GM21423 (cell line): ENCODE data around the gene MYBPC1.
"Not testable (repeated sequence)": the region's sequence is repeated elsewhere in the genome, so short reads cannot be mapped to it uniquely, and the experiment has no call there.

Source experiments
- ATAC-seq: cut with Tn5 transposase; IDR thresholded peaks from one replicate; pipeline ENCODE4 v1.9.1; 2021; ENCODE audit warnings: mild to moderate bottlenecking, moderate library complexity; ENCODE audit not compliant: unreplicated experiment

The MYBPC1 gene

DNA sequence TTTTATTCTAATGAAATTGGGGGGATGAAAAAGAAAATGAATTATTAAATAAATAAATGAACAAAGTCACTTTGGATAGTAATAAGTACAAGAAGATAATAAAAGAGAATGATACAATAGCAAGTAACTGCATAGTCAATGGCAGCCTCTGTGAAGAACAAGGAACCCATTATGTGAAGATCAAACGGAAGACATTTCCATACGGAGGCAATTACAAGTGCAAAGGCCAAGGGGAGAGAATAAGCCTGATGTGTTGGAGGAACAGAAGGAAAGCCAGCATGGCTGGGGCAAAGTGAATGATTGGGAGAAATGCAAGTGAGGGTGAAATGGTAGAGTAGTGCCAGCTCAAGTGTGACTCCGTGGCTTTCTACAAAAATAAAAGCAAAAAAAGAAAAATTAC is 58.7 kb downstream of the MYBPC1 start:
- ATAC-seq, result no peak

DNA sequence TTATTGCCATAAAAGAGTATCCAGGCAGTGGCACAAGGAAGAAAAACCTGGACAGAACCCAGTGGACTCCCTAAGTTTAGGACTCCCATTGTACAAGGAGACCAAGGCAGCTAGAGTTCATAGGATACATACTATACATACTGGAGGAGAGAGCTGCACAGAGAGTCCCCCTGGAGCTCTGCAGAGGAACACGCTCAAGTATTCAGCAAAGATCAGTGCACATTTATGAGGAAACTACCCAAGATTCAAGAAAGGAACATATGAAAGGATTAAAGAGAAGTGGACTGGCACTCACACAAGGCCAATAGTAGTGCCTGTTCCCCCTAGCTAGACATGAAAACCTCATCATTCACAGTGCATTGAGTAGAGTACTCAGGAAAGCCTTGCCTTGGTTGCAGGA is 59.7 kb downstream of the MYBPC1 start:
- ATAC-seq, result no peak

DNA sequence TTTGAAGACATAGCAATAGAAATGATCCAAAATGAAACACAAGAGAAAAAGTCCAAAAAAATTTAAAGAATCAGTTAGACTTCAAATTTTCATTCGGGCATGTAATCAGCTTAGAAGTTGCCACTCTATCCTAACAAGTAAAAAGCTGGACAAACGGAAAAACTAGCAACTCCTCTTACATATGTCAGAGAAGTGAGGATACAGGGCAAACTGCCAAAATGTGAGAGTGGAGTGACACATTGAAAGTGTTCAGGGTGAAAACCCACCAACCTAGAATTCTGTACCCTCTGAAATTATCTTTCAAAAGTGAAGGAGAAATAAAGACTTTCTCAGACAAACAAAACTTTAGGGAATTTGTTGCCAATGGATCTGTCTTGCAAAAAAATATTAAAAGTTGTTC is 60.6 kb downstream of the MYBPC1 start:
- no peak for ATAC-seq

DNA sequence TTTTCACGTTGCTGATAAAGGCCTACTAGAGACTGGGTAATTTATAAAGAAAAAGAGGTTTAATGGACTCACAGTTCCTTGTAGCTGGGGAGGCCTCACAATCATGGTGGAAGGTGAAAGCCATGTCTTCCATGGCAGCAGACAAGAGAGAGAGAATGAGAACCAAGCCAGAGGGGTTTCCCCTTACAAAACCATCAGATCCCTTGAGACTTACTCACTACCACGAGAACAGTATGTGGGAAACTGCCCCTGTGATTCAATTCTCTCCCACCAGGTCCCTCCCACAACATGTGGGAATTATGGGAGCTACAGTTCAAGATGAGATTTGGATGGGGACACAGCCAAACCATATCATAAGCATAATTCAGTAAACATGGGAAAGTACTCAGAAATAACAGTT is 65.9 kb downstream of the MYBPC1 start:
- ATAC-seq, result not testable (repeated sequence)

DNA sequence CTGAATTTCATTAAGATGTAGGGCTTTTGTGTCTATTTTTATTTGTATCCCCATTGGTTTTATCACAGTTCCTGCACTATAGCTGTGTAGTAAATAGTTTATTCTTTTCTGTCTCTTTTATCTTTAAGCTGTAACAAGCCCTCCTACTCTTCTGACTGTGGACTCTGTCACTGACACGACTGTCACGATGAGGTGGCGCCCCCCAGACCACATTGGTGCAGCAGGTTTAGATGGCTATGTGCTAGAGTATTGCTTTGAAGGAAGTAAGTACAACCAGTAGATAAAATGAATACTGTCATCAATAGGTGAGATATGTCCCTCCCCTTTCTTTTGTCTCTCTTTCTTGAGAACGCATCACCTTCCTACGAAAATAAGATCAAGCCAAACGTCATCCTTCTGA is 68.5 kb downstream of the MYBPC1 start:
- ATAC-seq, result no peak

DNA sequence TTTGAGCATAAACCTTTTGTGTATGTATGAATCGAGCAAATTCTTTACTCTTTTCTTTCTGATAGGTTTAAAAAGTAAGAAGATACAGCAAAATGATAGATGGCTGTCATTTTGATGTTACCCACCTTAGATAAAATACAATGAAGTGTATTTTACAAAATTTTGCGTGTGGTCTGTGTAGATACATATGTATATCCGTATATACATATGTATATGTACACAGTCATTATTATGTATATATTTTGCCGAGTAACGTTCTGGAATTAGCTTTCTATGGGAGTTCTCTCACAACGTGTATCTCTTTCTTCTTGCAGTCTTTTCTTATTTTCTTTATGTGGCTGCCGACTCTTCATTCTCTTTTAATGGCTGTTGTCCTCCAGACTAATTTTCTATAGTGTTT is 70.2 kb downstream of the MYBPC1 start:
- ATAC-seq, result no peak

DNA sequence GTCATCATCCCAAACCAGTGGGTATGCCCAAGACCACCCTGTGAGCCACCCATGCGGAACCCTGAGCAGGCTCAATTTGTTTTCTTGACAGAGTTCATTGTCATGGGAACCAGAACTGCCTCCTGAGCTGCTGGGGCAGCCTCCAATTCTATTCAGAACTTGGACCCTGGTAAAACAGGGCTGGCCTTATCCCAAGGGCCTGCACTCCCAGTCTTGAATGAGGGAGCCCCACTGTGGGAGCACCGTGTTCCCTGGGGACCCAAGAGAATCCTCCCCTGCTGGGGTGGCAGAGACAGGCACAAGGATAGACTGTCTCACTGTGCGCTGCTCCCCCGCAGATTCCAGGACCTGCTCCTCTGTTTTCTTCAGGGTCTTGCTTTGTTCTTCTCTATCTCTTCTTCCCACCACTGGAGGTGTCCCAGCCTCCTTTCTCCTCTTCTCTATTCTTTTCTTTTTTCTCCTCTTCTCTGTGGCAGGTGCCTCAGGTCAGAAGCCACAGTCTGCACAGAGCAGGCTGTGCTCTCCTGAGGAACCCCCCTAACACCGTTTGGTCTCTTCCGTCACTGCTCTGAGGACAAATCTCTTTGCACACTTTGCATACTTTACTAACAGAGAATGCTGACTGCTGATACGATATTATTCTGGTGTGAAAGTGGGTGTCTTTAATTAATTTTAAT is 71.4 kb downstream of the MYBPC1 start:
- ATAC-seq, result no peak

DNA sequence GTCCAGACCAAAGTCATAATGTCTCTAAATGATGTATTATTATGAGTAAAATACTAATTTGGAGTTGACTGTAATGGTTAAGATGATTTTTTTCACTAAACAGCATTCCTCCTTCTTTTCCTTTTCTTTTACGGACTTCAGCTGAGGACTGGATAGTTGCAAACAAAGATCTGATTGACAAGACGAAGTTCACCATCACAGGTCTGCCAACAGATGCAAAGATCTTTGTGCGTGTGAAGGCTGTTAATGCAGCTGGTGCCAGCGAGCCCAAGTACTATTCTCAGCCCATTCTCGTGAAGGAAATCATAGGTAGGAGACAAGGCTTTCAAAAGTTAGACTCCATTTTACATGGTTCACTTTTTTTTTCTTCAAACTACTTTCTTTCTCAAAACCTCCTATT is 72.8 kb downstream of the MYBPC1 start:
- ATAC-seq, result no peak

DNA sequence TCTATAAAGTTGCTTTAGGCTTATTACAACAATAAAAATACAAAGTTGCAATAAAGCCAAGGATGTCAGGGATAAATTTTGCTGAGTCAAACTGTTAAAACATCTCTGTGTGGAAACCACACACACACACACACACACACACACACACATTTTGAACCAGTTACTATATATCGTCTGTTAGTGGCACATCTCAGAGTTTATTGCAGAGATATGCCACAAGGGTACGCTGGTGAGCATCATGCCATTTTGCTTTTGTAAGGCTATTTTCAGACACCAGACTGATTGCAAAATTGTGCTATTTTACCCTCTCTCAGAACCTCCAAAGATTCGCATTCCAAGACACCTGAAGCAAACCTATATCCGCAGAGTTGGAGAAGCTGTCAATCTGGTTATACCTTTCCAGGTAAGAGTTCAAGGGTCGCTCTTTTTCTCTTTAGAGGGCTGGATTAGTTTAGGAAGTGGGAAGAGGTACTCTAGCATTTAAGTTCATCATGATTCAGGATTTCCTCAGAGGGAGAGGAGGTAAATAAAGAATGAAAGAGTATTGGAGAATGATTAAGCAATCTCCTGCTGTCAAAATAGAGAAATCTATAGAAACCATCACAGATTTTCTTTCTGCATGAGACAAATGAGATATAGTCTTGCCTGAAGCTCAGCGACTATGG is 75.4 kb downstream of the MYBPC1 start:
- no peak for ATAC-seq

DNA sequence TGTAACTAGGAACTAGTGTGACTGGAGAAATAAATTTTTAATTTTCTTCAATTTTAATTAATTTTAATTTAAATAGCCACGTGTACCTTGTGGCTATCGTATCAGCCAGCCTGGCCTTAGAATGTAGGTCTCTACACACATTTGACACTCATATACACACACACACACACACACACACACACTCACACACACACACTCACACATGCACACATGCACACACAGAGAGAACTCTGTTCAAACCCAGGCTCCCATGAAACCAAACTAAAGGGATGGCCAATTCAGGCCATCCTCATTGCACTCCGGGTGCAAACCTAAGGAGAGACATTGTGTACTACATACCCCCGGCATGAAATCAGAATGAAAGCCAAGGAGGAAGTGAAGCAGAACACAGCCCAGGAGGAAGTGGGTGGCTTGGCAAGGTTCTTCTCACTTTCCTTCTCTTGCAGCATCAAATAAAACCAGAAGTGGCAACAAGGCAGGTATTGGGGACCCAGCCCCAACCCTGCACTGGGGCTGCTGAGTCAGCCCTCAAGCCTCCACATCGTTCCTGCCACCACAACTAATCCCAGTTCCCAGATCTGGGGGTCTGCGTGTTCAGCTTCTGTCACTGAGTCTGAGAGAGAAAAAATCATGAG is 76.5 kb downstream of the MYBPC1 start:
- ATAC-seq, result peak; percentile 90

DNA sequence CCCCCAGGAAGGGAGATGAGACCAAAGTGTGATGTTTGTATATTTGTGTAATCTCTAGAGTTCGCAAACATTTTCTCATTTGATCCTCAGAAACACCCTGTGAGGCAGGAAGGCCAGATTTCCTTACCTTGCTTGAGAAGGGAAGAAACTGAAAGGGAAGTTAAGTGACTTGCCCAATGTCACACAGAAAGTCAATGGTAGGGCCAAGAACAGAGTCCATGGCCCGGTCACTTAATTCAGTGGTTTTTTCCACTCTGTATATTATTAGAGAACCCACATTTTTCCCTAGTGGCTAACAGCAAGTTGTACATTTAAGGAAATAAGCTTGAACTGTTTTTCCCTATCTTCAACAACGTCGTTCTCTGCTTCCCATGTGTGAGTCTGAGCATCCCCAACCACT is 77.1 kb downstream of the MYBPC1 start:
- ATAC-seq, result no peak

DNA sequence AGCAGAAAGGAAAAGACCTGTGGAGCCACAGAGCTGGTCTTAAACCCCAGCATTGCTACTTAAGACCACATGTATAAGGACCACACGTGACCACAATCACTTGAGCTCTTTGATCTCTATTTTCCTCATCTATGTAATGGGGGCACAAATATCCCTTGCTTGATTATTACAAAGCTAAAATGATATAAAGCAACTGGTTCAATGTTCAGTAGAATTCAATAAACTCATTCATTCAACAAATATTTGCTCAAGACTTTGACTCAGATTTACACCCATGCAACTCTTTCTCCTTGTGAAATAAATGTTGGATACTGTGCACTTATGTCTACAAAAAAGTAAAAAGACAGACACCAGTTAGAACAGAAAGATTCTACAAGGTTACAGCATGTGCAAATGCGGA is 80.8 kb downstream of the MYBPC1 start:
- ATAC-seq, result no peak

DNA sequence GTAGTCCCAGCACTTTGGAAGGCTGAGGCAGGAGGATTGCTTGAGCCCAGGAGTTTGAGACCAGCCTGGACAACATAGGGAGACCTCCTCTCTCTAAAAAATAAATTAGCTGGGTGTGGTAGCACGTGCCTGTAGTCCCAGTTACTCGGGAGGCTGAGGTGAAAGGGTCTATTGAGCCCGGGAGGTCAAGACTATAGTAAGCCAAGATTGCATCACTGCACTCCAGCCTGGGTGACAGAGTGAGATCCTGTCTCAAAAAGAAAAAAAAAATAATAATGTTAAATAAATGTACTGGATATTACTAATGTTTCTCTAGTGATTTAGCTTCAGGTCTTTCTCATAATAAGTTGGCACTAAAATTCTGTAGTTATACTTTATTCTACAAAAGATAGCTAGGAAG is 81.7 kb downstream of the MYBPC1 start:
- ATAC-seq, result not testable (repeated sequence)

DNA sequence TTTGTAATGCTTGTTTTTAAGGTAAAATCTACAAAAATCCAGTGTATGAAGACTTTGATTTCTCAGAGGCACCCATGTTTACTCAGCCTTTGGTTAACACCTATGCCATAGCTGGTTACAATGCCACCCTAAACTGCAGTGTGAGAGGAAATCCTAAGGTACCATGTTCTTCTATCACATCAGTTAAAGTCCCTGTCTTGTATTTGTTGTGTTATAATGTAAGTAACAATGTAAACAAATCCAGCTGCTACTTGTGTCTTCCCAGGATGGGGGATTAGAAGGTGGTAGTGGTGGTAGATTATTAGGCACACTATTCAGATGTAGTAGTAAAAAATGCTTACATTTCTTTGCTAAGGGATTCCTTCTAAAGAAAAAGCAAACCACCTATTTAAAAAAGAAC is 83.3 kb downstream of the MYBPC1 start:
- ATAC-seq, result no peak

DNA sequence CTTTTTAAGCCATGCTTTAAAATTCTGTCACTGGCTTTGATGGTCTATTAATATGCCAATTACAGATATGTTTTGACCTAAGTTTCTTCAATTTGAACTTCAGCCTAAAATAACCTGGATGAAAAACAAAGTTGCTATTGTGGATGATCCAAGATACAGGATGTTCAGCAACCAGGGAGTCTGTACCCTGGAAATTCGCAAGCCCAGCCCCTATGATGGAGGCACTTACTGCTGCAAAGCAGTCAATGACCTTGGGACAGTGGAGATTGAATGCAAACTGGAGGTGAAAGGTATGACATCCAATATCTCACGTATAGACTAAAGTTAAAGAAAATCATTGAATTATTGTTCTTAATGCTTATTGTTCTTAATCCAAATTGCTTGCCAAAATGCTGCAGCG is 85.5 kb downstream of the MYBPC1 start:
- ATAC-seq, result no peak

DNA sequence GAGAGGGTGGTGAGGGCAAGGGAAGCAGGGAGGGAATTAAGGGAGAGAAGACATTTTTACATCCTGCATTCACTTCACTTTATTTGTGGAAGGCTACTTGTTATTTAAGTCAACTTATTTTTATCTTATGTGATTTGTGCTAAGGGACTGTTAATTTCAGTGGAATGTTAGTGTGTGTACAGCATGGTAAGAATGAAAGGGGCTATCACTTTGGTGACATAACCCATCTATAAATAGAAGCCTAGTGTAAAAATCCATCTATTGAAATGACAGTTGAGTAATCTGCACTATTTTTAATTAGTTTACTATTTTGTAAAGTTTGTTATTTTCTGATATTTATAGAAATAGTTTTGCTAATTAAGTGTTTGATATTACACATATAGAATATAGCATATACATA is 85.9 kb downstream of the MYBPC1 start:
- ATAC-seq, result no peak

DNA sequence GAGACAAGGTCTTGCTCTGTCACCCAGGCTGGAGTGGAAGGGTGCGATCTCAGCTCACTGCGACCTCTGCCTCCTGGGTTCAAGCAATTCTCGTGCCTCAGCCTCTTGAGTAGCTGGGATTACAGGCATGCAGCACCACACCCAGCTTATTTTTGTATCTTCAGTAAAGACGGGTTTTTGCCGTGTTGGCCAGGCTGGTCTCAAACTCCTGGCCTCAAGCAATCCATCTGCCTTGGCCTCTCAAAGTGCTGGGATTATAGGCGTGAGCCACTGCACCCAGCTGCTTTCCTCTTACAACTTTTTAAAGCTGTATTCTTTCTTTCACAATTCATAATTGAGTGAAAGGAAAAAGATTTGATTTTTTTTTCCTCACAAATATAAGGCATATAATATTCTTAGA is 86.9 kb downstream of the MYBPC1 start:
- ATAC-seq, result not testable (repeated sequence)

DNA sequence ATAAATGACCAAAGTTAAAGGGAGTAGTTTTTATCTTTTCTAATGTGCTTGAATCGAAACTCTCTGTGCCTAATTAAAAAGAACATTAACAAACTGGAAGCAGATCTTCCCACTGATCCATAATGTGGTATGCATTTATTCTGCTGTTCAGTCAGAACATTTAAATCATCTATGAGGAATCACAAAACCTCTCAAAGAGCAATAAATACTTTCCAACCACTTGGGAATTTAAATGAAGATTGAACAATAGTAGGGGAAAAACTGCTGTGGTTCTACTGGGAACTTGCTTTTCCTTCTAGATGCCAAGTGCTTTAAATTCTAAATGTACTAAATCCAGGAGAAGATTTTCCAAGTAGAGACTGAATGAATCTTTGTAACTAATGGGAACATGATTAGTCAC is 90.3 kb downstream of the MYBPC1 start:
- no peak for ATAC-seq

DNA sequence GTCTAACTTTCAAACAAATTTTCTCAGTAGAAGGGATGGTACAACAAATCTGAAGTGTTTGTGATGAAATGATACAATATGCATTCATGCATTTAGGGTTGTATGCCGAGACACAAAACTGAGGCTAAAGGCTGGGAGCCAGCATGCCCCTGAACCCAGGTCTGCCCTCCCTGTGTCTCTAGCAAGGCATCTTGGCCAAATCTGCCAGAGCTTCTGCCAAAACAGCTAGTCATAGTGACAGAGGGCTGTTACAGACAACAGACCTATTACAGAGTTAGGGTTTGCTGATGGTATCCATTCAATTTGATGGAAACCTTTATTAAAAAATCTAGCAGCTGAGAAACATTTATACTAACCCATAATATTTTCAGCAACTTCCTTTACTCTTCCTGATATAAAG is 91.4 kb downstream of the MYBPC1 start:
- no peak for ATAC-seq

DNA sequence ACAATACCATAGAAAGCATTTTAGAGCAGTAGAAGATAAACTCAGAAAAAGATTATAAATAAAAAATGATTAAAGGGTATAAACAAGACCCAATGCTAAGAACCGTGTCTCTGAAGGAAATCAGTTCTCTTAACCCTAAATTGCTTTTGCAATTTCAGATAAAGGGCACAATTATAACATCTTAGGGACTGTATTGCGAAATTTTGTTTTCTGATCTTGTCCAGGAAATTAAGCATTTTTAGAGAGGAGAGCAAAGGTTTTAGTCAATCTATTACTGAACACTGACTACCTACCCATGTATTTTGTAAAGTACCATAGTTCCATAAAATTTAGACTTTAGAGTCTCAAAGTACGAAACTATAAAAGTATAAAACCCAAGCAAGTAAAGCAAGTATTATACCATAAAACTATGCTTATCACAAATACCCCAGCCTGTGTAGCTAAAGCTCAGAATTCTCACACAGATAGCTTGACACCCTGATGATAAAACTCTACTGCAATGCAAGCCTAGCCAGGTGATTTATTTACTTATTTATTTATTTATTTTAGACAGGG is 95.8 kb downstream of the MYBPC1 start:
- ATAC-seq, result no peak

DNA sequence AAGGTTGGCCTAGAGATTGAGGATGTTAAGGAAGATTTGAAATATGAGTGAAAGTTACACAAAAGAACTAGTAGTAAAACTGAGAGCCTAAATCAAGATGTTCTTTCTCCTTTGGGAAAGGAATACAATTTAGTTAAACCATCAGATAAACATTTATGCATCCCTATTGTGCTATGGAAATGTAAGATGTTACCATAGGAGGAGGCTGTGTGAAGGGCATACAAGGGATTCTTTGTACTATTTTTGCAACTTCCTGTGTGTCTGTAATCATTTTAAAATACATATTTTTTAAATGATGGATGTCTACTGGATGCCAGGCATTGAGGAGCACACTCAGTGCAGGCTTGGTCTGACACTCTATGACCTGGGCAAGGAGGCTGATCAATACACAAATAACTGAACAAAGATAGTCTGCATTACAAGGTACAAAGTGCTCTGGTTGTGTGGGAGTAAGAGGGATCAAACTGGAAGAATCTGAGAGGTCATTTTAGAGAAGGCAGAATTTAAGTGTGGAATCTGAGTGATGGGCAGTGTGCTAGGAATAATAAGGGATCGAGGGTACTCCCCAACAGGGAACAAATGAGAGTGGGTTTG is 96.8 kb downstream of the MYBPC1 start:
- no peak for ATAC-seq
